Measurements from ENCODE around the gene URB1. TPM values are rescaled to one million over a fixed set of nuclear protein-coding genes. Genes with fewer than 3 reads are reported as not detected.

The URB1 gene
- total and polyA plus RNA-seq, 2 experiments from 2014 or later, result 7.7 to 44.1 TPM

- TF ChIP-seq STAT1 (IDR thresholded peaks at IDR 0.05; ENCODE audit: unreplicated experiment) (no peak), EZH2phosphoT487 (IDR thresholded peaks at IDR 0.05; ENCODE audit: unreplicated experiment) (no peak), ZNF331 (CRISPR knock-in tag; IDR thresholded peaks at IDR 0.05; ENCODE audit: low read depth) (no peak), CREB1 (CRISPR knock-in tag; IDR thresholded peaks at IDR 0.05; ENCODE audit: low read depth) (no peak), ZNF462 (CRISPR knock-in tag; IDR thresholded peaks at IDR 0.05) (no peak), EZH2 (IDR thresholded peaks at IDR 0.05; ENCODE audit: low read depth, unreplicated experiment) (no peak), JUNB (IDR thresholded peaks at IDR 0.05; ENCODE audit: unreplicated experiment) (no peak), POLR2AphosphoS5 (IDR thresholded peaks at IDR 0.05; ENCODE audit: low read depth) (no peak), ZNF114 (CRISPR knock-in tag; IDR thresholded peaks at IDR 0.05) (no peak), REST (IDR thresholded peaks at IDR 0.05; ENCODE audit: unreplicated experiment) (no peak), ETS1 (IDR thresholded peaks at IDR 0.05) (no peak), NANOG (IDR thresholded peaks at IDR 0.05; ENCODE audit: borderline replicate concordance) (no peak), CTCF (conservative IDR thresholded peaks at IDR 0.05; ENCODE audit: low read depth in 2 of 2) (no peak)
- Histone ChIP-seq H3K27me3 (ENCODE audit: insufficient read depth) (no peaks in the 10 kb centered on the region), H2AFZ (no peak overlapping the region), H3K27ac (ENCODE audit: low read depth) (no peak overlapping the region), H3K9me2 (ENCODE audit: insufficient read depth) (no peaks in the 10 kb centered on the region), H3K4me1 (ENCODE audit: insufficient read depth) (no peaks in the 10 kb centered on the region), H3K36me3 (ENCODE audit: insufficient read depth) (peaks cover 58% of the 10 kb centered on the region), H3K4me2 (no peak overlapping the region), H4K20me1 (replicated peaks; ENCODE audit: insufficient read depth) (peaks cover 3% of the 10 kb centered on the region), H3K4me3 (no peak overlapping the region), H3K79me2 (replicated peaks; ENCODE audit: insufficient read depth) (no peaks in the 10 kb centered on the region; the same call in 1 of the 2 replicates), H3F3A (replicated peaks; ENCODE audit: low read depth) (no peaks in the 10 kb centered on the region)
- Mint-ChIP-seq H3K27ac (peak overlapping the region; percentile 56; the same call in 1 of the 2 replicates), H3K9me3 (no peaks in the 10 kb centered on the region), H3K27me3 (ENCODE audit: insufficient read depth, low read depth, poor library complexity) (peaks cover 4% of the 10 kb centered on the region), H3K4me1 (no peaks in the 10 kb centered on the region), H3K4me3 (no peak overlapping the region), H3K36me3 (ENCODE audit: low read depth) (peaks cover 69% of the 10 kb centered on the region)
- no peak for DNase-seq (ENCODE audit: low spot score)
- ATAC-seq, result no peak
Measured at GRCh38 chr21:32316361-32317215, 76.2 kb downstream of the URB1 start.
